Measurements from ENCODE around the gene CCDC33.

Gene CCDC33

GRCh38 chr15:74347757-74348250 lies 111.7 kb downstream of the CCDC33 start:
- Histone ChIP-seq H3K4me2 (ENCODE audit: low read length) (no peak overlapping the region), H3K27ac (no peak overlapping the region), H3K36me3 (ENCODE audit: control insufficient read depth, insufficient read depth, low read length) (no peaks in the 10 kb centered on the region), H3K9me3 (ENCODE audit: control insufficient read depth, low read length) (no peaks in the 10 kb centered on the region), H3K79me2 (no peaks in the 10 kb centered on the region), H3K9ac (no peak overlapping the region), H2AFZ (no peak overlapping the region), H3K4me1 (no peaks in the 10 kb centered on the region), H3K4me3 (ENCODE audit: low read depth, low read length) (no peak overlapping the region), H3K27me3 (ENCODE audit: control insufficient read depth, insufficient read depth, low read length) (no peaks in the 10 kb centered on the region)
- TF ChIP-seq CTCF (IDR thresholded peaks at IDR 0.05) = no peak

GRCh38 chr15:74349241-74349778 lies 113.2 kb downstream of the CCDC33 start:
- no peak overlapping the region for H3K27ac ChIP-seq
- no peak for TF ChIP-seq CTCF (IDR thresholded peaks at IDR 0.05)

GRCh38 chr15:74350295-74351275 lies 114.5 kb downstream of the CCDC33 start:
- no peak overlapping the region for H2AFZ ChIP-seq
- no peaks in the 10 kb centered on the region for H3K79me2 ChIP-seq
- H3K4me2 ChIP-seq (ENCODE audit: low read length) = no peak overlapping the region
- no peaks in the 10 kb centered on the region for H3K36me3 ChIP-seq (ENCODE audit: control insufficient read depth, insufficient read depth, low read length)
- no peaks in the 10 kb centered on the region for H3K27me3 ChIP-seq (ENCODE audit: control insufficient read depth, insufficient read depth, low read length)
- no peak for TF ChIP-seq CTCF (IDR thresholded peaks at IDR 0.05)
- H3K27ac ChIP-seq = no peak overlapping the region
- no peaks in the 10 kb centered on the region for H3K4me1 ChIP-seq
- no peaks in the 10 kb centered on the region for H3K9me3 ChIP-seq (ENCODE audit: control insufficient read depth, low read length)
- no peak overlapping the region for H3K9ac ChIP-seq
- H3K4me3 ChIP-seq (ENCODE audit: low read depth, low read length) = no peak overlapping the region

More at GRCh38 chr15:74349241-74349778, 113.2 kb downstream of the CCDC33 start:
- H3K4me1 ChIP-seq = no peaks in the 10 kb centered on the region
- no peak overlapping the region for H2AFZ ChIP-seq
- no peaks in the 10 kb centered on the region for H3K27me3 ChIP-seq (ENCODE audit: control insufficient read depth, insufficient read depth, low read length)
- H3K4me2 ChIP-seq (ENCODE audit: low read length) = no peak overlapping the region
- H3K9me3 ChIP-seq (ENCODE audit: control insufficient read depth, low read length) = no peaks in the 10 kb centered on the region
- no peak overlapping the region for H3K9ac ChIP-seq
- H3K36me3 ChIP-seq (ENCODE audit: control insufficient read depth, insufficient read depth, low read length) = no peaks in the 10 kb centered on the region
- H3K4me3 ChIP-seq (ENCODE audit: low read depth, low read length) = no peak overlapping the region
- H3K79me2 ChIP-seq = no peaks in the 10 kb centered on the region

- H3K9me3 ChIP-seq (ENCODE audit: control insufficient read depth, low read length) = no peaks in the 10 kb centered on the region
- no peak overlapping the region for H3K27ac ChIP-seq
- no peaks in the 10 kb centered on the region for H3K79me2 ChIP-seq
- no peak overlapping the region for H3K4me3 ChIP-seq (ENCODE audit: low read depth, low read length)
- no peaks in the 10 kb centered on the region for H3K27me3 ChIP-seq (ENCODE audit: control insufficient read depth, insufficient read depth, low read length)
- no peak overlapping the region for H3K4me2 ChIP-seq (ENCODE audit: low read length)
- H3K9ac ChIP-seq = no peak overlapping the region
- H3K36me3 ChIP-seq (ENCODE audit: control insufficient read depth, insufficient read depth, low read length) = no peaks in the 10 kb centered on the region
- no peak for TF ChIP-seq CTCF (IDR thresholded peaks at IDR 0.05)
- no peak overlapping the region for H2AFZ ChIP-seq
- no peaks in the 10 kb centered on the region for H3K4me1 ChIP-seq
Observed at GRCh38 chr15:74351670-74352069, 115.5 kb downstream of the CCDC33 start.

Measured in parathyroid adenoma (tissue), 2 donors.